ENCODE results near the gene EIF4G3.

DNA sequence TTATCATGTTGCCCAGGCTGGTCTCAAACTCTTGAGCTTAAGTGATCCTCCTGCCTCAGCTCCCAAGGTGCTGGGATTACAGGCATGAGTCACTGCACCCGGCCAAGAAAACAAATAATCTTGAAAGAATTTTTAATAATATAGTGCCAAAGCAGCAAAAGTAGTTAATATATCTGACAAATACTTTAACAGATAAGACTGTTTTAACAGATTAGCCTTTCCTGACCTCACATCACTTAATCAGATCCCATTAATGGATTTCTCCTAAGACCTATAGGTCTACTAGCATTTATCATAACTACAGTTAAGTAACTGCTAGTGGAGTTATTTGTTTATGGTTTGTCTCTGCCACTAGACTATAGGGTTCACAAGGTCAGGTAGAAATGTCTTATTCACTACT, 328.5 kb downstream of the EIF4G3 start:
- TF ChIP-seq, protein P1, sequence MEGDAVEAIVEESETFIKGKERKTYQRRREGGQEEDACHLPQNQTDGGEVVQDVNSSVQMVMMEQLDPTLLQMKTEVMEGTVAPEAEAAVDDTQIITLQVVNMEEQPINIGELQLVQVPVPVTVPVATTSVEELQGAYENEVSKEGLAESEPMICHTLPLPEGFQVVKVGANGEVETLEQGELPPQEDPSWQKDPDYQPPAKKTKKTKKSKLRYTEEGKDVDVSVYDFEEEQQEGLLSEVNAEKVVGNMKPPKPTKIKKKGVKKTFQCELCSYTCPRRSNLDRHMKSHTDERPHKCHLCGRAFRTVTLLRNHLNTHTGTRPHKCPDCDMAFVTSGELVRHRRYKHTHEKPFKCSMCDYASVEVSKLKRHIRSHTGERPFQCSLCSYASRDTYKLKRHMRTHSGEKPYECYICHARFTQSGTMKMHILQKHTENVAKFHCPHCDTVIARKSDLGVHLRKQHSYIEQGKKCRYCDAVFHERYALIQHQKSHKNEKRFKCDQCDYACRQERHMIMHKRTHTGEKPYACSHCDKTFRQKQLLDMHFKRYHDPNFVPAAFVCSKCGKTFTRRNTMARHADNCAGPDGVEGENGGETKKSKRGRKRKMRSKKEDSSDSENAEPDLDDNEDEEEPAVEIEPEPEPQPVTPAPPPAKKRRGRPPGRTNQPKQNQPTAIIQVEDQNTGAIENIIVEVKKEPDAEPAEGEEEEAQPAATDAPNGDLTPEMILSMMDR (IDR thresholded peaks at IDR 0.05): no peak
- no peak for TF ChIP-seq POLR2A (IDR thresholded peaks at IDR 0.05)

Data from lower leg skin (tissue), 3 donors.